Stimulated activated CD4-positive, alpha-beta T cell treated with anti-CD3 and anti-CD28 coated beads, Interleukin-4, amount 100 ng/mL, for 48 hours (primary cell): Measurements from ENCODE around the gene APEX2.
"Not testable (repeated sequence)": the region's sequence is repeated elsewhere in the genome, so short reads cannot be mapped to it uniquely, and the experiment has no call there.

Experiments used
- DNase-seq, 2 donors: peaks; one replicate each; pipeline ENCODE4 v3.0.0-alpha.2; 2020; ENCODE audit warnings: low read depth in 2 of 2

The APEX2 gene

GRCh38 chrX:54999717-55000598 lies at the start of gene APEX2:
Gene APEX2 (plus strand): TSS chrX:55000363. CDS start chrX:55000423, 60 bp downstream.
- peak; percentile 66 to 81 for DNase-seq

GRCh38 chrX:54950730-54951375 lies 49.3 kb upstream of the APEX2 start:
- DNase-seq, result no peak

GRCh38 chrX:54961750-54962149 lies 38.4 kb upstream of the APEX2 start:
- no peak for DNase-seq

GRCh38 chrX:54964766-54965497 lies 35.2 kb upstream of the APEX2 start:
- no peak for DNase-seq

GRCh38 chrX:54977387-54977786 lies 22.8 kb upstream of the APEX2 start:
- DNase-seq, result no peak

GRCh38 chrX:54978448-54978847 lies 21.7 kb upstream of the APEX2 start:
- no peak for DNase-seq

GRCh38 chrX:54979432-54979831 lies 20.7 kb upstream of the APEX2 start:
- DNase-seq, result no peak

GRCh38 chrX:54980334-54980733 lies 19.8 kb upstream of the APEX2 start:
- no peak for DNase-seq

- DNase-seq, result not testable (repeated sequence)
Measured at GRCh38 chrX:54983306-54983705, 16.9 kb upstream of the APEX2 start.

- DNase-seq, result no peak
Measured at GRCh38 chrX:54991706-54992105, 8.5 kb upstream of the APEX2 start.

- no peak for DNase-seq
Measured at GRCh38 chrX:54992911-54993622, 7.1 kb upstream of the APEX2 start.

- no peak for DNase-seq
Measured at GRCh38 chrX:54994099-54994498, 6.1 kb upstream of the APEX2 start, which contains the start of gene PFKFB1. Gene PFKFB1 (minus strand): TSS chrX:54994188. CDS start chrX:54994007, 181 bp downstream.

GRCh38 chrX:54994668-54995351 lies 5.4 kb upstream of the APEX2 start:
- no peak for DNase-seq

- DNase-seq, result no peak
Measured at GRCh38 chrX:54995621-54996020, 4.5 kb upstream of the APEX2 start.

GRCh38 chrX:55004231-55004630 lies 4.1 kb downstream of the APEX2 start:
- no peak for DNase-seq

- DNase-seq, result no peak
Measured at GRCh38 chrX:55005256-55005655, 5.1 kb downstream of the APEX2 start.

- DNase-seq, result no peak
Measured at GRCh38 chrX:55006827-55007621, 6.9 kb downstream of the APEX2 start.

GRCh38 chrX:55007656-55008055 lies 7.5 kb downstream of the APEX2 start:
- no peak for DNase-seq

GRCh38 chrX:55008571-55009358 lies 8.6 kb downstream of the APEX2 start:
- DNase-seq, result no peak
